SH-SY5Y (cell line): ENCODE results near the gene TMEM120B.

Source experiments
- GATA2 ChIP-seq: IDR thresholded peaks from 2 replicates; pipeline ENCODE4 v1.6.1; 2011; ENCODE audit warnings: mild to moderate bottlenecking, low read depth, low read length
- GATA3 ChIP-seq: IDR thresholded peaks from 2 replicates; pipeline ENCODE4 v1.6.1; 2011; ENCODE audit warnings: low read depth, mild to moderate bottlenecking, low read length, moderate library complexity

DNA sequence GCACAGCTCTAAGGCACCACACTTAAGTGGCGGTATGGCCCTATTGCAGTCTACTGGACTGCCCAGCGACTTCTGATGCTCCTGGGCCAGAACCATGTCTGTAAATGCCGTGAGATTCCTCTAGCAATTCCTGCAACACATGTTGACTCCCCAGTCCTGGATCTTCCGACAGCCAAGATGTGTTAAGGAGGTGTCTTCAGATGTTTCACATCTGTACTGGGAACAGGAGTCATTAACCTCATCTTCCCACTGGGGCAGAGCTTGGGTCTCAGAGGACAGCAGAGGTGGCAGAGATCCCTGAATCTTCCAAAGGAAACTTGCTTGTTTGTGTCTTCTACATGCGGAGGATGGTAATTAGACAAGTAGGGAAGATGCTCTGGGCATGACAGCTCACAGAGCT lies 8.2 kb downstream of the TMEM120B start:
- TF ChIP-seq GATA2 (no peak), GATA3 (no peak)
